HG02884 (cell line): ENCODE measurements around the gene ADORA1.

Experiments used
- ATAC-seq: cut with Tn5 transposase; IDR thresholded peaks from one replicate; pipeline ENCODE4 v1.9.1; 2021; ENCODE audit warnings: mild to moderate bottlenecking, moderate library complexity; ENCODE audit not compliant: unreplicated experiment

ADORA1 gene

GRCh38 chr1:203185585-203185984 lies 58.1 kb downstream of the ADORA1 start:
- no peak for ATAC-seq

- no peak for ATAC-seq
Observed at GRCh38 chr1:203186091-203186445, 58.5 kb downstream of the ADORA1 start.

DNA sequence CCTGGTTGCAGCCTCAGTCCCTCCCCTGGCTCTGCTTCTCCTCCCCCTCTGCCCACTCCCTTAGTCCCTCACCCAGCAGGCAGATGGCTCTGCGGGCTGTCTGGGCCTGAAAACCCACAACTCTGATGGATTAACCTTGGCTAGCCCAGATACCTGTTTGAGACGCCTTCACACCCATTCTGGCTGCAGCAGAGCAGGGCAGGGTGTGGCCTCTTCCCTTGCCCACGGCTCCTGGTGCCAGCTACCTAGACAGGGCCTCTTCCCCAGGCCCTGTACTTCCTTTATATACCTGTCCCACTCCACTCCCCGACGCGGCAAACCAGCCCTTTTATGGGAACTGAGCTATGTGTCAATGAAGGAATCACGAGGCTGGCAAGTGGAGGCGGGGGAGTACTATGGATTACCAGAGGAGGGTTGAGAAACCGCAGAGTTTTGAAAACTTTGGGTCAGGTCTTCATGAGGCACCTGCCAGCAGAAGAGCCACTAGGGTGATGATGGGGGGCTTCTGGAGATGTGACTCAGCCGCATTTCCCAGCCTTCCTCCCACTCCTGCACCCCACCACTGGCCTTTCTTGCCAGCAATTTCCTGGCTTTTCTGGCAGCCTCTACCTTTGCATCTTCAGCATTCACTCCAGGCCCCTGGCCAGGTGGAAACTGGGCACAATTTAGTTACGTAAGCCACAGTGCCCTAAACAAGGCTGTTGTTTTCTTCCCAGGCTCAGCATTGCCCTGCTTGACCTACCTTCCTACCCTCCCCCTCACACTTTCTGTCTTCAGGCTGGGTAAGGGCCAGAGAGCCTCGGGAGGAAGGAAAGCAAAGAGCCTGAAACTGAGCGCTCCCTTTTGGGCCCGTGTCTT lies 59.1 kb downstream of the ADORA1 start, which contains the start of gene CHI3L1:
Gene CHI3L1 (minus strand): TSS at position 259 of the 858 bp plus-strand sequence. CDS start 81 bp downstream, at position 178.
- ATAC-seq = no peak

DNA sequence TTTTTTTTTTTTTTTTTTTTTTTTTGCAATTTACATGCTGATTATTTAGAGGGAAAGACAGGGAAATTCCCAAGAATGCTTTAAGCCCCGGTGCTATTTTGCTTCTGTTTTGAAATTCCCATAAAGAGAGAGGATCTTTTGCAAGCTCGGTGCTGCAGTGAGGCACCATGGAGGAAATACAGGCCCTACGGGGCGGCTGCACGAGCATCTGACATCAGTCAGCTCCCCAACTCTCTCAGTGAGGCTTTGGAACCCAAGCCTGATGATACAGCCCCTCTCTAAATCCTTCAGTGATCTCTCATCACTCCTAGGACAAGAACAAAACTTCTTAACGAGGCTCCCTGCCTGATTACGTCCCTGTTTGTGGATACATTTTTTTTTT lies 59.8 kb downstream of the ADORA1 start:
- no peak for ATAC-seq

DNA sequence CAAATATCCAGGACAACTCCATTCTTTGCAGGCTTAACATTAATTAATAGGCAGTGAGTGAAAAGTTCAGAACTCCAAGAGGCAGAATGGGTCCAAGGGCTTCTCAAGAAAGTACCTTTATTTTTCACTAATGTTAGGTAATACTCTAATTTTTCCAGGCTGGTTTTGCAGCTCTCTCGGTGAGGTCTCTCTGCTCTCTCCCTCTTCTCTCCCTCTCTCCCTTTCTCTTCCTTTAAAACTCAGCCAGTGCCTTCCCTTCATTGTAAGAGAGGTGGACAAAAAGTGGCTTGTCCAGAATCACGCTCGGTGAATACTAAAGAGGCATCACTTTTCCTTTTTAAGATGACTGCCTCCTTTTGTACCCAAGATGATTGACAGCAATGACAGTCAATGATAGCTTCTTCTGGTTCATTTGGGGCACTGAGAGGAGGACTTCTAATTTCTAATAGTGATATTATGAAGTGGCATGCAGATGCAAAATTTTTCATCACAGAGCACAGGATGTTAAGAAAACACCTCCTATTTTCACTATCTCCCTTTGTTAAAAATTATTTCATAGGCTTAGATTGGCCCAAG lies 60.3 kb downstream of the ADORA1 start:
- no peak for ATAC-seq

DNA sequence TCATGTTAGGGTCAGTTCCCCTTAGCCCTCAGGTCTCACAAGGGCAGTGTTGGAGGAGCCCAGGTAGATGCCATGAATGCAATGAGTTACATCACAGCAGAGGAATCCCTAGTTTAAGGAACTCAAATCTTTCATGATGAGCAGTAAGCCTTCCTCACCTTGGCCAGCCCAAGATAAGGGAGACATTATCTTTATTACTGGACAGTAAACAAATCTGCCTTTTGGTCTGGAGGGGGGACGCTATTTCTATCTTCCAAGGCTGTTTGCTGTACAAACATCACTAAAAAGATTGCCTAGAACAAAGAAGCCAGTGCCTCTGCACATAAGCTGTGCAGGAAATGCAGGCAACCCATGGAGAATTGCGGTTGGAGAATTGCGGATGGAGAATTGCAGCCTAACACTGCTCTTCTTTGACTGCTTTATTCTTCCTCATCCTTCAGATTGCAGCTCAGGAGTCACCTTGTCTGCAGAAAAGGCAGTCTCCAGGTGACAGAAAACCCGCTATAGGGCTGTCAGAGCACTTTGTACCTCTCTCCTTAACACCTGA lies 61.2 kb downstream of the ADORA1 start:
- ATAC-seq = no peak

DNA sequence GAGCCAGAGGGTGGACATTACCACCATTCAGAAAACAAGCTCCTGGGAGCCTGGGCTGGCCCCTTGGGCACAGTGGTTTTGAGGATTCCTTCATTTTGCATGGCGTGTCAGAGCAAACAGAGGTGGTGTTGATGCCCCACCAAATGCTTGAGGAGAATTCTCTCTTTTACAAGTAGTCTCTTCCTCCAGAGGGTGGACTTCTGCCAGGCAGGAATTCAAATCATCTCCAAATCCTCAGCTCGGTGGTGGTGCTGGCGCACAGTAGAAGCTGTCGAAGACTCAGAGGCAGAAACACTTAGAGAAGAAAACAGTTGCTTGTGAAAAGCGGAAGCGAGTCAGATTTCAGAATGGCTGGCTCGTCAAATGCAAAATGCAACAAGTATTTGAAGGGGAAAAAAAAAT lies 62.4 kb downstream of the ADORA1 start:
- no peak for ATAC-seq

- no peak for ATAC-seq
Observed at GRCh38 chr1:203190949-203191348, 63.4 kb downstream of the ADORA1 start.

DNA sequence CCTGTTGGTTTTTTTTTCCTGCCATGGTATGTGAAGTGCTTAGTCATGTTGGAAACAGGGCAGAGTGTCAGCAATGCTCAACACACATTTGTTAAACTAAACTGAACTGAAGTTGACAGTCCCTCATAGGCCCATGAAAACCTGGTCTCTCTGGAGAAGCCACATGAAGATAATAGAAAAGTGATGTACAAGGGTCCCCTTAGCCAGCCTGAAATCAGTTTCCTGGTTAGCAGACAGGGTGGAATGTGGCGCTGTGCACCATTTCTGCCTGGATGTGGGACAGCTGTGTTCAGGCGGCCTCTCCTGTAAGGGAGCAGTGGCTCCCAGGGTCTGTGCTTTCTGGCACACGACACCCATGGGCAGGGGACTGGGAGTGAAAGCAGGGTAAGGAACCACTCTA lies 68.8 kb downstream of the ADORA1 start:
- no peak for ATAC-seq

DNA sequence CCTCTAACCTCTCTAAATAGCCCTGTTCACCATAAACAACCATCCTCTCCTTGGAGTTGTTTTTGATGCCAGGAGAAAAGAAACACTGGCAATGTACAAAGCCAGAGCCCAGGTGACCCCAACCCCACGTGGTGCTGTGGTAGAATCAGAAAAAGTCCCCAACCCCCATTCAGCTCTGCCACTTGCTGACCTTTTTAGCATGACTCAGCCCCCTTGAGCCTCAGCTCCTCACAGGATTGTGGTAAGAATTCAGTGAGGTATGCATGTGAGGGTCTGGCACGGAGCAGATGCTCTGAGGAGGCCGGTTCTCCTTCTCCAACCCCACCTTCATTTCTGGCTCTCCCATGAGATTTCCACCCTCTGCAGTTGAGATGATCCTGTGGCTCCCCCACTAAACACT lies 70.1 kb downstream of the ADORA1 start:
- no peak for ATAC-seq

GRCh38 chr1:203199002-203199401 lies 71.5 kb downstream of the ADORA1 start:
- no peak for ATAC-seq

- no peak for ATAC-seq
Observed at GRCh38 chr1:203199481-203199815, 71.9 kb downstream of the ADORA1 start.

GRCh38 chr1:203199816-203200571 lies 72.5 kb downstream of the ADORA1 start:
- no peak for ATAC-seq

- ATAC-seq = no peak
Observed at GRCh38 chr1:203200916-203201315, 73.4 kb downstream of the ADORA1 start.

GRCh38 chr1:203201516-203202205 lies 74.1 kb downstream of the ADORA1 start:
- no peak for ATAC-seq

- ATAC-seq = no peak
Observed at GRCh38 chr1:203202431-203203245, 75.1 kb downstream of the ADORA1 start.

- no peak for ATAC-seq
Observed at GRCh38 chr1:203204756-203205155, 77.2 kb downstream of the ADORA1 start.

GRCh38 chr1:203206129-203206687 lies 78.7 kb downstream of the ADORA1 start:
- no peak for ATAC-seq

GRCh38 chr1:203207751-203208150 lies 80.2 kb downstream of the ADORA1 start:
- ATAC-seq = no peak

DNA sequence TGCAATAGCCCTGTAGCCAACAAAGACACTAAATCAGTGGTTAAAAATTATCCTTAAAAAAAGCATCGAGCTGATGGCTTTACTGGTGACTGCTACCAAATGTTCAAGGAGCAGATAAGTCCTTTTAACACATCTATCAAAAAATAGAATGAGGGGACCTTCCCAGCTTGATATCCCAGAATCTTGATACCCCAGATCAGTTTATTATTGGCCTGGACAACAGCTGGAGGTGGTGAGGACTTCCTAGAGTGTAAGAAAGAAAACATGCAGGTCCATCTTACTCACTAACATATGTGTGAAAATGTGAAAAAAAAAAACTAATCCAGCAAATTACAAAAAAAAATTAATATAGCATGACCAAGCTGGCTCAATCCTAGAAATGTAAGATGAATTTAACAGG lies 80.7 kb downstream of the ADORA1 start:
- ATAC-seq = no peak
